ENCODE measurements around the gene SLC50A1. TPM values are rescaled to one million over a fixed set of nuclear protein-coding genes. Genes with fewer than 3 reads are reported as not detected.
"Not testable (repeated sequence)": the region's sequence is repeated elsewhere in the genome, so short reads cannot be mapped to it uniquely, and the experiment has no call there.

SLC50A1 gene
- total RNA-seq, 1 experiment from 2014 or later, result 75.2 TPM

GRCh38 chr1:155117610-155118009 is 18.0 kb upstream of the SLC50A1 start:
- Histone ChIP-seq H3K4me1 (ENCODE audit: insufficient read depth, low read length) (0 out of 2 replicates have a peak, but pooled peaks cover 4% of the 10 kb centered on the region), H3K4me2 (ENCODE audit: low read length) (no peak overlapping the region), H3F3A (ENCODE audit: low read length, unreplicated experiment) (no peaks in the 10 kb centered on the region), H3K36me3 (ENCODE audit: low read depth, low read length) (no peaks in the 10 kb centered on the region), H3K9me3 (ENCODE audit: low read length) (no peaks in the 10 kb centered on the region), H2AFZ (ENCODE audit: low read length) (no peak overlapping the region), H3K9ac (ENCODE audit: low read length) (no peak overlapping the region), H4K20me1 (ENCODE audit: low read length) (no peaks in the 10 kb centered on the region), H3K27me3 (ENCODE audit: low read length) (no peaks in the 10 kb centered on the region), H3K79me2 (ENCODE audit: low read length) (no peaks in the 10 kb centered on the region), H3K27ac (ENCODE audit: low read length) (no peak overlapping the region), H3K9me2 (replicated peaks; ENCODE audit: low read length) (no peaks in the 10 kb centered on the region), H3K4me3 (ENCODE audit: low read length) (no peak overlapping the region)
- ChIA-PET CTCF (interaction anchor here (0.7 kb wide), 1 partner anchor 454 kb away, joined by 3 read pairs; no protein-coding TSS in a partner anchor), POLR2A (ENCODE audit: unreplicated experiment) (interaction anchor here (0.5 kb wide), 1 partner anchor 416 kb away, joined by 3 read pairs; no protein-coding TSS in a partner anchor)
- no peak for TF ChIP-seq CTCF (conservative IDR thresholded peaks at IDR 0.05; ENCODE audit: low read depth, low read length)
- TF ChIP-seq EZH2phosphoT487 (IDR thresholded peaks at IDR 0.05; ENCODE audit: borderline replicate concordance, low read length), result no peak
- TF ChIP-seq EZH2 (IDR thresholded peaks at IDR 0.05; ENCODE audit: low read length, unreplicated experiment), result no peak
- DNase-seq, result peak; percentile 71
- BruUV-seq (replicated peaks), result no TSS peak
- intact Hi-C loops (cut with micrococcal nuclease), result no loop called here
- ATAC-seq, result peak; percentile 70

- H3F3A ChIP-seq (ENCODE audit: low read length, unreplicated experiment); H3K36me3 ChIP-seq (ENCODE audit: low read depth, low read length); H4K20me1 ChIP-seq (ENCODE audit: low read length); ATAC-seq; H3K4me3 ChIP-seq (ENCODE audit: low read length); H2AFZ ChIP-seq (ENCODE audit: low read length); BruUV-seq (replicated peaks); H3K4me2 ChIP-seq (ENCODE audit: low read length); H3K9me2 ChIP-seq (replicated peaks; ENCODE audit: low read length); H3K9ac ChIP-seq (ENCODE audit: low read length); intact Hi-C loops (cut with micrococcal nuclease); H3K27me3 ChIP-seq (ENCODE audit: low read length); H3K27ac ChIP-seq (ENCODE audit: low read length); H3K9me3 ChIP-seq (ENCODE audit: low read length); POLR2A ChIA-PET (ENCODE audit: unreplicated experiment); DNase-seq; H3K4me1 ChIP-seq (ENCODE audit: insufficient read depth, low read length); H3K79me2 ChIP-seq (ENCODE audit: low read length): not testable (repeated sequence)
- CTCF ChIA-PET, result interaction anchor here (0.7 kb wide), 1 partner anchor 455 kb away, joined by 3 read pairs; no protein-coding TSS in a partner anchor
These were observed 17.6 kb upstream of the SLC50A1 start for GRCh38 chr1:155118090-155118489.

GRCh38 chr1:155120253-155120652 is 15.4 kb upstream of the SLC50A1 start:
- Histone ChIP-seq H3K4me2 (ENCODE audit: low read length) (no peak overlapping the region), H3K36me3 (ENCODE audit: low read depth, low read length) (no peaks in the 10 kb centered on the region), H3K4me1 (ENCODE audit: insufficient read depth, low read length) (peaks cover 21% of the 10 kb centered on the region), H3K9ac (ENCODE audit: low read length) (no peak overlapping the region), H2AFZ (ENCODE audit: low read length) (no peak overlapping the region), H4K20me1 (ENCODE audit: low read length) (no peaks in the 10 kb centered on the region), H3K9me3 (ENCODE audit: low read length) (no peaks in the 10 kb centered on the region), H3F3A (ENCODE audit: low read length, unreplicated experiment) (no peaks in the 10 kb centered on the region), H3K79me2 (ENCODE audit: low read length) (no peaks in the 10 kb centered on the region), H3K9me2 (replicated peaks; ENCODE audit: low read length) (no peaks in the 10 kb centered on the region), H3K27ac (ENCODE audit: low read length) (no peak overlapping the region), H3K4me3 (ENCODE audit: low read length) (no peak overlapping the region), H3K27me3 (ENCODE audit: low read length) (no peaks in the 10 kb centered on the region)
- intact Hi-C loops (cut with micrococcal nuclease), result no loop called here
- TF ChIP-seq EZH2phosphoT487 (IDR thresholded peaks at IDR 0.05; ENCODE audit: borderline replicate concordance, low read length) (no peak), CTCF (conservative IDR thresholded peaks at IDR 0.05; ENCODE audit: low read depth, low read length) (no peak), EZH2 (IDR thresholded peaks at IDR 0.05; ENCODE audit: low read length, unreplicated experiment) (no peak)
- DNase-seq (no peak), ATAC-seq (no peak)
- ChIA-PET CTCF (no interaction called here), POLR2A (ENCODE audit: unreplicated experiment) (no interaction called here)
- no TSS peak for BruUV-seq (replicated peaks)

Measured in PC-3 (cell line).